ENCODE measurements around the gene PDE4C.

The PDE4C gene

GRCh38 chr19:18221815-18222725 lies 4.2 kb downstream of the PDE4C start:
- Histone ChIP-seq H3K4me3 (ENCODE audit: low read depth, low read length) (no peak overlapping the region), H3K36me3 (ENCODE audit: control insufficient read depth, insufficient read depth, low read length) (no peaks in the 10 kb centered on the region), H3K4me1 (peaks cover 6% of the 10 kb centered on the region), H3K9me3 (ENCODE audit: control insufficient read depth, low read length) (no peaks in the 10 kb centered on the region), H3K9ac (no peak overlapping the region), H3K27me3 (ENCODE audit: control insufficient read depth, insufficient read depth, low read length) (no peaks in the 10 kb centered on the region), H3K79me2 (no peaks in the 10 kb centered on the region), H3K27ac (no peak overlapping the region), H2AFZ (no peak overlapping the region), H3K4me2 (ENCODE audit: low read length) (no peak overlapping the region)
- TF ChIP-seq, protein P1, sequence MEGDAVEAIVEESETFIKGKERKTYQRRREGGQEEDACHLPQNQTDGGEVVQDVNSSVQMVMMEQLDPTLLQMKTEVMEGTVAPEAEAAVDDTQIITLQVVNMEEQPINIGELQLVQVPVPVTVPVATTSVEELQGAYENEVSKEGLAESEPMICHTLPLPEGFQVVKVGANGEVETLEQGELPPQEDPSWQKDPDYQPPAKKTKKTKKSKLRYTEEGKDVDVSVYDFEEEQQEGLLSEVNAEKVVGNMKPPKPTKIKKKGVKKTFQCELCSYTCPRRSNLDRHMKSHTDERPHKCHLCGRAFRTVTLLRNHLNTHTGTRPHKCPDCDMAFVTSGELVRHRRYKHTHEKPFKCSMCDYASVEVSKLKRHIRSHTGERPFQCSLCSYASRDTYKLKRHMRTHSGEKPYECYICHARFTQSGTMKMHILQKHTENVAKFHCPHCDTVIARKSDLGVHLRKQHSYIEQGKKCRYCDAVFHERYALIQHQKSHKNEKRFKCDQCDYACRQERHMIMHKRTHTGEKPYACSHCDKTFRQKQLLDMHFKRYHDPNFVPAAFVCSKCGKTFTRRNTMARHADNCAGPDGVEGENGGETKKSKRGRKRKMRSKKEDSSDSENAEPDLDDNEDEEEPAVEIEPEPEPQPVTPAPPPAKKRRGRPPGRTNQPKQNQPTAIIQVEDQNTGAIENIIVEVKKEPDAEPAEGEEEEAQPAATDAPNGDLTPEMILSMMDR (IDR thresholded peaks at IDR 0.05) = no peak

DNA sequence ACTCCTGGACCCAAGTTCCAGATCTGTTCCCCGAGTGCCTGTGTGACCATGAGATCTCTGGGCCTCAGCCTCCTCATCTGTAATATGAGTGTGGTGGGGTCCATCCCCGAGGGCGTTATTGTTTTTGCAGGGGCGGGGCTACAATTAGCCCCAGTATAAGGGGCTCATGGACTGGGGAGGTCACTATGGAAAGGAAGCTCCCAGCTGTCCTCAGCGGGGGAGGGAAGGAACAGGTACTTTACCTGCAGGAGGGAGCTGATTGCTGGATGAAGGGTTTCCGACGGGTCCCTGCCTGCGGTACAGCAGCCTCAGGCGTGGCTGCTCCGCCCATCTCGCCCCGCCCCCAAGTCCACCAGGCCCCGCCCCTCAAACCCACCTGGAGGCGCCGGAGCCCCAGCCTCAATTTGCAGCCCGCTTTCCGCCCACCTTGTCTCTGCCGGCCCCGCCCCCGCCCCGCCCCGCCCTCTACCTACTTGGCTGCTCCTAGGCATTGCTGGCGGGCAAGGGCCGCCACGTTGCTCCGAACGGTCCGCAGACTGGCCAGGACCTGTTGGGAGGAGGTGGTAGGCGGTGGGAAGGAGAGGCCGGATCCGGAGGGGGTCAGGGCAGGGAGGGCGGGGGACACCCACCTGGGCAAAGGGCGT lies 5.5 kb downstream of the PDE4C start:
- H3K4me2 ChIP-seq (ENCODE audit: low read length) = no peak overlapping the region
- no peaks in the 10 kb centered on the region for H3K27me3 ChIP-seq (ENCODE audit: control insufficient read depth, insufficient read depth, low read length)
- no peaks in the 10 kb centered on the region for H3K79me2 ChIP-seq
- no peak overlapping the region for H2AFZ ChIP-seq
- no peak overlapping the region for H3K4me3 ChIP-seq (ENCODE audit: low read depth, low read length)
- peaks cover 6% of the 10 kb centered on the region for H3K4me1 ChIP-seq
- H3K9me3 ChIP-seq (ENCODE audit: control insufficient read depth, low read length) = no peaks in the 10 kb centered on the region
- TF ChIP-seq, protein P1 (IDR thresholded peaks at IDR 0.05) = no peak
- H3K36me3 ChIP-seq (ENCODE audit: control insufficient read depth, insufficient read depth, low read length) = no peaks in the 10 kb centered on the region
- H3K9ac ChIP-seq = no peak overlapping the region
- no peak overlapping the region for H3K27ac ChIP-seq

- no peaks in the 10 kb centered on the region for H3K9me3 ChIP-seq (ENCODE audit: control insufficient read depth, low read length)
- H3K79me2 ChIP-seq = no peaks in the 10 kb centered on the region
- H3K36me3 ChIP-seq (ENCODE audit: control insufficient read depth, insufficient read depth, low read length) = no peaks in the 10 kb centered on the region
- H2AFZ ChIP-seq = no peak overlapping the region
- H3K4me1 ChIP-seq = peaks cover 6% of the 10 kb centered on the region
- H3K9ac ChIP-seq = no peak overlapping the region
- TF ChIP-seq, protein P1 (IDR thresholded peaks at IDR 0.05) = no peak
- H3K27ac ChIP-seq = no peak overlapping the region
- H3K4me3 ChIP-seq (ENCODE audit: low read depth, low read length) = no peak overlapping the region
- H3K4me2 ChIP-seq (ENCODE audit: low read length) = no peak overlapping the region
- no peaks in the 10 kb centered on the region for H3K27me3 ChIP-seq (ENCODE audit: control insufficient read depth, insufficient read depth, low read length)
Observed at GRCh38 chr19:18219911-18220631, 6.2 kb downstream of the PDE4C start.

DNA sequence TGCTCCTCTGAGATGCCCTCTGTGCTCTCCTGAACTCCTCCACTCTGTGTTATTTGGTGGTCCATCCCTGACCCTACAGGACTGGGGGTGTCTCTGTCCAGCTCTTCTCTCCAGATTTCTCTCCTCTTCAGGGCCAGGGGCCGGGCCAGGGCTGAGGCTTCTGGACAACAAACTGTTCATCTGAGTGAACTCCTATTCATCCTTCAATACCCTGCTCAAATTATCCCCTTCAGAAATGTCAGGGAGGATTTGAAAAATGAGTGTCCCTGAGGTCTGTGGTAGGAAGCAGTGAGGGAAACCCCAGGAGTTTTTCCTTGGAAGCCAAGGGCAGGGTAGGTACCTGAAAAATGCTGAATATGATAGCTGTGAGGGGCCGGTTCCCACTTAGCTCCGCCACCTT lies 7.6 kb downstream of the PDE4C start:
- H3K4me3 ChIP-seq (ENCODE audit: low read depth, low read length) = no peak overlapping the region
- no peaks in the 10 kb centered on the region for H3K9me3 ChIP-seq (ENCODE audit: control insufficient read depth, low read length)
- TF ChIP-seq, protein P1 (IDR thresholded peaks at IDR 0.05) = no peak

More for the DNA sequence above, 7.6 kb downstream of the PDE4C start:
- Histone ChIP-seq H3K36me3 (ENCODE audit: control insufficient read depth, insufficient read depth, low read length) (no peaks in the 10 kb centered on the region), H3K4me2 (ENCODE audit: low read length) (no peak overlapping the region), H3K27ac (no peak overlapping the region), H2AFZ (no peak overlapping the region), H3K79me2 (no peaks in the 10 kb centered on the region), H3K4me1 (no peaks in the 10 kb centered on the region), H3K27me3 (ENCODE audit: control insufficient read depth, insufficient read depth, low read length) (no peaks in the 10 kb centered on the region), H3K9ac (no peak overlapping the region)

Data from parathyroid adenoma (tissue), 2 donors.